PC-9 (cell line): ENCODE measurements around the gene KCNIP1. TPM values are rescaled to one million over a fixed set of nuclear protein-coding genes. Genes with fewer than 3 reads are reported as not detected.

ENCODE experiments used
- BruUV-seq: library from RNA; stranded (reverse); fragments of 400-500 nt; replicated peaks from 2 replicates; lab custom pipeline; 2021; lab: Mats Ljungman, UMichigan
- CTCF ChIA-PET: fragments of 300-600 bp; sonication (Branson Sonifier 250); formaldehyde crosslinking; loops from one replicate; lab custom pipeline; 2022; ENCODE audit warnings: antibody characterized with exemption; lab: Charles Lee
- POLR2A ChIA-PET: fragments of 300-600 bp; sonication (Branson Sonifier 250); formaldehyde crosslinking; loops from one replicate; lab custom pipeline; 2022; ENCODE audit warnings: antibody characterized with exemption; ENCODE audit not compliant: unreplicated experiment; lab: Charles Lee
- DNase-seq, 2 experiments: peaks; one replicate each; pipeline versions ENCODE4 v3.0.0 to v3.0.0-alpha.2; 2015 to 2022; ENCODE audit warnings: mixed read lengths in 1 of 2
- H2AFZ ChIP-seq: fragments of 200-600 bp; sonication (generic); 2 replicates; pipeline ENCODE4 v1.8.1; 2017; ENCODE audit warnings: antibody characterized with exemption
- H3F3A ChIP-seq: fragments of 200-600 bp; sonication (generic); 2 replicates; pipeline ENCODE4 v1.8.1; 2017; ENCODE audit warnings: antibody characterized with exemption, mild to moderate bottlenecking, low read depth; ENCODE audit not compliant: insufficient read depth
- H3K27ac ChIP-seq: fragments of 200-600 bp; sonication (generic); 2 replicates; pipeline ENCODE4 v1.6.1; 2016; ENCODE audit warnings: mixed run types
- H3K27me3 ChIP-seq: fragments of 200-600 bp; sonication (generic); 2 replicates; pipeline ENCODE4 v1.6.1; 2016; ENCODE audit warnings: low read depth, mixed run types; ENCODE audit not compliant: insufficient read depth
- H3K36me3 ChIP-seq: fragments of 200-600 bp; sonication (generic); 2 replicates; pipeline ENCODE4 v1.6.1; 2016; ENCODE audit warnings: low read depth, mixed run types
- H3K4me1 ChIP-seq: fragments of 200-600 bp; sonication (generic); replicated peaks from 2 replicates; pipeline ENCODE4 v1.6.1; 2016; ENCODE audit warnings: mixed run types; ENCODE audit not compliant: insufficient read depth
- H3K4me2 ChIP-seq: fragments of 200-600 bp; sonication (generic); 2 replicates; pipeline ENCODE4 v1.6.1; 2017; ENCODE audit warnings: mixed run types
- H3K4me3 ChIP-seq: fragments of 200-600 bp; sonication (generic); 2 replicates; pipeline ENCODE4 v1.6.1; 2016; ENCODE audit warnings: mixed run types
- H3K79me2 ChIP-seq: fragments of 200-600 bp; sonication (generic); 2 replicates; pipeline ENCODE4 v1.6.1; 2017; ENCODE audit warnings: low read depth, mixed run types
- H3K9me2 ChIP-seq: fragments of 200-600 bp; sonication (generic); 2 replicates; pipeline ENCODE4 v1.8.1; 2017; ENCODE audit warnings: mild to moderate bottlenecking; ENCODE audit not compliant: insufficient read depth
- H3K9me3 ChIP-seq: fragments of 200-600 bp; sonication (generic); 2 replicates; pipeline ENCODE4 v1.8.1; 2016; ENCODE audit warnings: low read depth; ENCODE audit not compliant: insufficient read depth
- H4K20me1 ChIP-seq: fragments of 200-600 bp; sonication (generic); 2 replicates; pipeline ENCODE4 v1.8.1; 2017; ENCODE audit not compliant: insufficient read depth
- CTCF ChIP-seq: fragments of 200-600 bp; sonication (generic); conservative IDR thresholded peaks from 2 replicates; pipeline ENCODE4 v1.6.1; 2017; ENCODE audit warnings: mixed run types, antibody characterized with exemption, mild to moderate bottlenecking, moderate library complexity
- EZH2 ChIP-seq: fragments of 200-600 bp; sonication (generic); IDR thresholded peaks from 2 replicates; pipeline ENCODE4 v1.8.0; 2017; ENCODE audit warnings: antibody characterized with exemption, low read depth
- intact Hi-C: fragments of 100-400 bp; cut with micrococcal nuclease; formaldehyde crosslinking; loops from one replicate; pipeline ENCODE4 v1.10.0; 2022; ENCODE audit not compliant: unreplicated experiment
- total RNA-seq: library from RNA; stranded (reverse); gene quantifications from 2 replicates; pipeline ENCODE4 v1.2.3, GENCODE V29; 2021

Gene KCNIP1
- total RNA-seq, 1 experiment from 2014 or later = not detected

- H3K27me3 ChIP-seq = peaks cover 3% of the 10 kb centered on the region
- H3K79me2 ChIP-seq = no peaks in the 10 kb centered on the region
- no peaks in the 10 kb centered on the region for H4K20me1 ChIP-seq
- no peak overlapping the region for H3K4me2 ChIP-seq
- no TSS peak for BruUV-seq
- H3K4me1 ChIP-seq = no peaks in the 10 kb centered on the region
- H3K36me3 ChIP-seq = no peaks in the 10 kb centered on the region
- TF ChIP-seq EZH2 (no peak), CTCF (no peak)
- no peaks in the 10 kb centered on the region for H3K9me3 ChIP-seq
- H3K27ac ChIP-seq = no peak overlapping the region
- no peak for DNase-seq
- CTCF ChIA-PET = no interaction called here
- H3K9me2 ChIP-seq = no peaks in the 10 kb centered on the region
- H3K4me3 ChIP-seq = no peak overlapping the region
- H2AFZ ChIP-seq = no peak overlapping the region
- no peaks in the 10 kb centered on the region for H3F3A ChIP-seq
- POLR2A ChIA-PET = no interaction called here
- intact Hi-C loops = no loop called here
Measured at GRCh38 chr5:170557314-170557713, 53.5 kb downstream of the KCNIP1 start.

- no TSS peak for BruUV-seq
- TF ChIP-seq CTCF = no peak
- TF ChIP-seq EZH2 = no peak
- Histone ChIP-seq H3K36me3 (no peaks in the 10 kb centered on the region), H3K27ac (no peak overlapping the region), H3K9me2 (no peaks in the 10 kb centered on the region), H3K79me2 (no peaks in the 10 kb centered on the region), H3F3A (no peaks in the 10 kb centered on the region), H3K9me3 (no peaks in the 10 kb centered on the region), H4K20me1 (no peaks in the 10 kb centered on the region), H3K4me3 (no peak overlapping the region), H3K4me1 (no peaks in the 10 kb centered on the region), H2AFZ (no peak overlapping the region), H3K4me2 (no peak overlapping the region), H3K27me3 (peaks cover 3% of the 10 kb centered on the region)
- ChIA-PET CTCF (no interaction called here), POLR2A (no interaction called here)
- DNase-seq = no peak
- intact Hi-C loops = no loop called here
Measured at GRCh38 chr5:170559296-170559695, 55.5 kb downstream of the KCNIP1 start.

- CTCF ChIA-PET = no interaction called here
- TF ChIP-seq EZH2 = no peak
- no peak for TF ChIP-seq CTCF
- BruUV-seq = no TSS peak
- Histone ChIP-seq H4K20me1 (no peaks in the 10 kb centered on the region), H3K27me3 (peaks cover 3% of the 10 kb centered on the region; the same call in 1 of the 2 replicates), H2AFZ (no peak overlapping the region), H3K4me1 (no peaks in the 10 kb centered on the region), H3K4me3 (no peak overlapping the region), H3K27ac (no peak overlapping the region), H3K4me2 (no peak overlapping the region), H3K9me3 (no peaks in the 10 kb centered on the region), H3F3A (no peaks in the 10 kb centered on the region), H3K79me2 (no peaks in the 10 kb centered on the region), H3K9me2 (no peaks in the 10 kb centered on the region), H3K36me3 (no peaks in the 10 kb centered on the region)
- DNase-seq = no peak
- intact Hi-C loops = no loop called here
- POLR2A ChIA-PET = no interaction called here
Measured at GRCh38 chr5:170560938-170561337, 57.1 kb downstream of the KCNIP1 start.
